SK-N-SH (cell line): ENCODE measurements around the gene MEIS1. TPM values are rescaled to one million over a fixed set of nuclear protein-coding genes. Genes with fewer than 3 reads are reported as not detected.

Experiments used
- CTCF ChIA-PET: fragments of 300-600, 350-600 bp; formaldehyde crosslinking; extraction: SDS; loops from one replicate; lab custom pipeline; 2021; lab: Yijun Ruan, JAX
- POLR2A ChIA-PET: fragments of 350-600 bp; sonication (Branson Sonifier 250); formaldehyde crosslinking; extraction: SDS; loops from one replicate; lab custom pipeline; 2020; ENCODE audit warnings: antibody characterized with exemption, inconsistent platforms; lab: Yijun Ruan, JAX
- DNase-seq: peaks from one replicate; pipeline ENCODE4 v3.0.0; 2012
- H2AFZ ChIP-seq: fragments of 200-600 bp; sonication (generic); 2 replicates; pipeline ENCODE4 v1.8.1; 2016; ENCODE audit warnings: antibody characterized with exemption, mild to moderate bottlenecking, low read depth
- H3F3A ChIP-seq: fragments of 200-600 bp; sonication (generic); replicated peaks from 2 replicates; pipeline ENCODE3; 2016; ENCODE audit warnings: antibody characterized with exemption, mild to moderate bottlenecking; ENCODE audit not compliant: insufficient read depth
- H3K27ac ChIP-seq, 2 experiments: fragments of 200-500 bp in 1 of 2; fragments of 200-600 bp in 1 of 2; sonication (Bioruptor generic) in 1 of 2; sonication (generic), shearing (Covaris generic) in 1 of 2; 2 replicates each; pipeline versions ENCODE4 v1.5.1 to v1.6.1; 2014 to 2016; ENCODE audit warnings: low read depth in 2 of 2, inconsistent platforms in 1 of 2, low read length in 1 of 2, mild to moderate bottlenecking in 1 of 2, mixed read lengths in 1 of 2
- H3K27me3 ChIP-seq: fragments of 200-600 bp; sonication (generic), shearing (Covaris generic); 2 replicates; pipeline ENCODE4 v1.6.1; 2016; ENCODE audit warnings: mixed run types; ENCODE audit not compliant: insufficient read depth
- H3K36me3 ChIP-seq, 2 experiments: fragments of 200-500 bp in 1 of 2; fragments of 200-600 bp in 1 of 2; sonication (Bioruptor generic) in 1 of 2; sonication (generic) in 1 of 2; replicated peaks in 1 of 2; 2 replicates each; pipeline versions ENCODE3 to v1.5.1; 2014 to 2016; ENCODE audit warnings: low read length in 1 of 2, mild to moderate bottlenecking in 1 of 2; ENCODE audit not compliant: insufficient read depth in 2 of 2, control insufficient read depth in 1 of 2
- H3K4me1 ChIP-seq, 2 experiments: fragments of 200-500 bp in 1 of 2; fragments of 200-600 bp in 1 of 2; sonication (Bioruptor generic) in 1 of 2; sonication (generic), shearing (Covaris generic) in 1 of 2; 2 replicates each; pipeline versions ENCODE4 v1.5.1 to v1.6.1; 2014 to 2016; ENCODE audit warnings: low read depth in 1 of 2, low read length in 1 of 2, mixed run types in 1 of 2; ENCODE audit not compliant: insufficient read depth in 2 of 2, control insufficient read depth in 1 of 2
- H3K4me2 ChIP-seq: fragments of 200-600 bp; sonication (generic), shearing (Covaris generic); 2 replicates; pipeline ENCODE4 v1.6.1; 2017; ENCODE audit warnings: mixed run types
- H3K4me3 ChIP-seq, 2 experiments: fragments of 200-500 bp in 1 of 2; fragments of 200-600 bp in 1 of 2; sonication (Bioruptor generic) in 1 of 2; sonication (generic), shearing (Covaris generic) in 1 of 2; 2 replicates each; pipeline versions ENCODE4 v1.5.1 to v1.8.1; 2014 to 2016; ENCODE audit warnings: low read depth in 2 of 2, inconsistent platforms in 1 of 2, low read length in 1 of 2, mild to moderate bottlenecking in 1 of 2, mixed read lengths in 1 of 2, moderate library complexity in 1 of 2
- H3K79me2 ChIP-seq: fragments of 200-600 bp; sonication (generic); 2 replicates; pipeline ENCODE4 v1.8.1; 2017; ENCODE audit warnings: mild to moderate bottlenecking; ENCODE audit not compliant: insufficient read depth
- H3K9ac ChIP-seq: fragments of 200-600 bp; sonication (generic); 2 replicates; pipeline ENCODE4 v1.6.1; 2017; ENCODE audit warnings: mixed run types
- H3K9me2 ChIP-seq: fragments of 200-600 bp; sonication (generic); 2 replicates; pipeline ENCODE4 v1.6.1; 2017; ENCODE audit warnings: mixed run types
- H3K9me3 ChIP-seq: fragments of 200-600 bp; sonication (generic); 2 replicates; pipeline ENCODE4 v1.6.1; 2017; ENCODE audit warnings: mixed run types, mild to moderate bottlenecking, moderate library complexity
- H4K20me1 ChIP-seq: fragments of 200-600 bp; sonication (generic); 2 replicates; pipeline ENCODE4 v1.6.1; 2017; ENCODE audit warnings: mild to moderate bottlenecking, mixed run types; ENCODE audit not compliant: insufficient read depth
- CHD2 ChIP-seq: fragments of 150-350 bp; IDR thresholded peaks from 2 replicates; pipeline ENCODE4 v1.6.1; 2018; ENCODE audit warnings: low read length; ENCODE audit not compliant: partially characterized antibody
- ELF1 ChIP-seq: IDR thresholded peaks from 2 replicates; pipeline ENCODE4 v1.4.0; 2012
- EP300 ChIP-seq, 2 experiments: IDR thresholded peaks; 2 replicates each; pipeline versions ENCODE4 v1.4.0 to v1.6.1; 2012; ENCODE audit warnings: borderline replicate concordance in 1 of 2, low read depth in 1 of 2, low read length in 1 of 2
- EZH2phosphoT487 ChIP-seq: fragments of 200-600 bp; sonication (generic); IDR thresholded peaks from 2 replicates; pipeline ENCODE4 v1.6.1; 2017; ENCODE audit warnings: low read depth, mixed run types, mild to moderate bottlenecking, antibody characterized with exemption, moderate library complexity, borderline replicate concordance
- FOSL2 ChIP-seq: IDR thresholded peaks from 2 replicates; pipeline ENCODE4 v1.4.0; 2012; ENCODE audit warnings: low read depth, mild to moderate bottlenecking, moderate library complexity, borderline replicate concordance
- FOXJ3 ChIP-seq: sonication (generic); formaldehyde crosslinking; IDR thresholded peaks from 2 replicates; pipeline ENCODE4 v1.5.1; 2020; ENCODE audit warnings: mild to moderate bottlenecking, missing genetic modification reagents
- FOXM1 ChIP-seq: IDR thresholded peaks from 2 replicates; pipeline ENCODE4 v1.4.0; 2012; ENCODE audit warnings: low read depth, mild to moderate bottlenecking
- JUND ChIP-seq: IDR thresholded peaks from 2 replicates; pipeline ENCODE4 v1.4.0; 2012
- MAX ChIP-seq: IDR thresholded peaks from 2 replicates; pipeline ENCODE4 v1.4.0; 2012; ENCODE audit warnings: low read depth
- NRF1 ChIP-seq: IDR thresholded peaks from 2 replicates; pipeline ENCODE4 v1.6.1; 2012; ENCODE audit warnings: low read depth, mild to moderate bottlenecking, low read length
- POLR2AphosphoS5 ChIP-seq: IDR thresholded peaks from 2 replicates; pipeline ENCODE4 v1.6.1; 2012; ENCODE audit warnings: low read depth, low read length
- SIN3A ChIP-seq: IDR thresholded peaks from 2 replicates; pipeline ENCODE4 v1.6.1; 2012; ENCODE audit warnings: low read depth, mild to moderate bottlenecking, low read length, moderate library complexity, borderline replicate concordance
- SMC3 ChIP-seq: IDR thresholded peaks from 2 replicates; pipeline ENCODE4 v1.6.1; 2012; ENCODE audit warnings: low read depth, low read length, improper control_type of control experiment
- TAF1 ChIP-seq: IDR thresholded peaks from 2 replicates; pipeline ENCODE4 v1.6.1; 2012; ENCODE audit warnings: low read depth, mild to moderate bottlenecking, low read length, moderate library complexity, borderline replicate concordance
- TEAD4 ChIP-seq: IDR thresholded peaks from 2 replicates; pipeline ENCODE4 v1.4.0; 2012; ENCODE audit warnings: mild to moderate bottlenecking, borderline replicate concordance; ENCODE audit not compliant: insufficient read depth
- USF2 ChIP-seq: fragments of 150-350 bp; IDR thresholded peaks from 2 replicates; pipeline ENCODE4 v1.6.1; 2017; ENCODE audit warnings: antibody characterized with exemption, low read length, low read depth, borderline replicate concordance
- YY1 ChIP-seq: IDR thresholded peaks from 2 replicates; pipeline ENCODE4 v1.4.0; 2012; ENCODE audit warnings: low read depth, mild to moderate bottlenecking
- ZBTB33 ChIP-seq: IDR thresholded peaks from 2 replicates; pipeline ENCODE4 v1.4.0; 2012; ENCODE audit warnings: low read depth, borderline replicate concordance
- WGBS: methylation state at CpG from one replicate; pipeline ENCODE4 v1.1.6; 2017; ENCODE audit warnings: low lambda C conversion rate; 5-methylcytosine and 5-hydroxymethylcytosine counted together
- polyA plus RNA-seq, 3 experiments: library from polyadenylated mRNA; depleted of rRNA; stranded (reverse); fragments of >200 nt; gene quantifications; 2 replicates each; pipeline ENCODE4 v1.2.3, GENCODE V29; 2012
- TF ChIP-seq, protein P1 (sequence below): IDR thresholded peaks from 2 replicates; pipeline ENCODE4 v1.6.1; 2012; ENCODE audit warnings: mild to moderate bottlenecking, low read depth, low read length, moderate library complexity
- TF ChIP-seq, protein P2 (sequence below): IDR thresholded peaks from 2 replicates; pipeline ENCODE4; 2012

MEIS1 gene
- polyA plus RNA-seq, 1 of the 3 experiments (the other 2 are of a cell fraction), result 16.9 TPM

- ChIA-PET CTCF (no interaction called here), POLR2A (no interaction called here)
- Histone ChIP-seq H3K4me1 (peaks cover 7 to 21% of the 10 kb centered on the region in 2 experiments; a peak in 3 of 4 replicates), H3K79me2 (peaks cover 18% of the 10 kb centered on the region), H3F3A (peaks cover 9% of the 10 kb centered on the region), H3K9me3 (no peaks in the 10 kb centered on the region), H2AFZ (no peak overlapping the region), H3K27me3 (no peaks in the 10 kb centered on the region), H3K4me2 (no peak overlapping the region), H4K20me1 (peaks cover 3% of the 10 kb centered on the region; the same call in 1 of the 2 replicates), H3K4me3 (no peak overlapping the region), H3K9ac (no peak overlapping the region), H3K9me2 (no peaks in the 10 kb centered on the region), H3K36me3 (peaks cover 84 to 87% of the 10 kb centered on the region in 2 experiments), H3K27ac (no peak overlapping the region)
- TF ChIP-seq POLR2AphosphoS5, result no peak
- TF ChIP-seq, protein P1, sequence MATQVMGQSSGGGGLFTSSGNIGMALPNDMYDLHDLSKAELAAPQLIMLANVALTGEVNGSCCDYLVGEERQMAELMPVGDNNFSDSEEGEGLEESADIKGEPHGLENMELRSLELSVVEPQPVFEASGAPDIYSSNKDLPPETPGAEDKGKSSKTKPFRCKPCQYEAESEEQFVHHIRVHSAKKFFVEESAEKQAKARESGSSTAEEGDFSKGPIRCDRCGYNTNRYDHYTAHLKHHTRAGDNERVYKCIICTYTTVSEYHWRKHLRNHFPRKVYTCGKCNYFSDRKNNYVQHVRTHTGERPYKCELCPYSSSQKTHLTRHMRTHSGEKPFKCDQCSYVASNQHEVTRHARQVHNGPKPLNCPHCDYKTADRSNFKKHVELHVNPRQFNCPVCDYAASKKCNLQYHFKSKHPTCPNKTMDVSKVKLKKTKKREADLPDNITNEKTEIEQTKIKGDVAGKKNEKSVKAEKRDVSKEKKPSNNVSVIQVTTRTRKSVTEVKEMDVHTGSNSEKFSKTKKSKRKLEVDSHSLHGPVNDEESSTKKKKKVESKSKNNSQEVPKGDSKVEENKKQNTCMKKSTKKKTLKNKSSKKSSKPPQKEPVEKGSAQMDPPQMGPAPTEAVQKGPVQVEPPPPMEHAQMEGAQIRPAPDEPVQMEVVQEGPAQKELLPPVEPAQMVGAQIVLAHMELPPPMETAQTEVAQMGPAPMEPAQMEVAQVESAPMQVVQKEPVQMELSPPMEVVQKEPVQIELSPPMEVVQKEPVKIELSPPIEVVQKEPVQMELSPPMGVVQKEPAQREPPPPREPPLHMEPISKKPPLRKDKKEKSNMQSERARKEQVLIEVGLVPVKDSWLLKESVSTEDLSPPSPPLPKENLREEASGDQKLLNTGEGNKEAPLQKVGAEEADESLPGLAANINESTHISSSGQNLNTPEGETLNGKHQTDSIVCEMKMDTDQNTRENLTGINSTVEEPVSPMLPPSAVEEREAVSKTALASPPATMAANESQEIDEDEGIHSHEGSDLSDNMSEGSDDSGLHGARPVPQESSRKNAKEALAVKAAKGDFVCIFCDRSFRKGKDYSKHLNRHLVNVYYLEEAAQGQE, result no peak
- no peak for TF ChIP-seq FOXM1
- no peak for TF ChIP-seq FOSL2
- TF ChIP-seq, protein P2, sequence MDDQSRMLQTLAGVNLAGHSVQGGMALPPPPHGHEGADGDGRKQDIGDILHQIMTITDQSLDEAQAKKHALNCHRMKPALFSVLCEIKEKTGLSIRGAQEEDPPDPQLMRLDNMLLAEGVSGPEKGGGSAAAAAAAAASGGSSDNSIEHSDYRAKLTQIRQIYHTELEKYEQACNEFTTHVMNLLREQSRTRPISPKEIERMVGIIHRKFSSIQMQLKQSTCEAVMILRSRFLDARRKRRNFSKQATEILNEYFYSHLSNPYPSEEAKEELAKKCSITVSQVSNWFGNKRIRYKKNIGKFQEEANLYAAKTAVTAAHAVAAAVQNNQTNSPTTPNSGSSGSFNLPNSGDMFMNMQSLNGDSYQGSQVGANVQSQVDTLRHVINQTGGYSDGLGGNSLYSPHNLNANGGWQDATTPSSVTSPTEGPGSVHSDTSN, result no peak
- no peak for TF ChIP-seq ELF1
- TF ChIP-seq ZBTB33, result no peak
- TF ChIP-seq SIN3A, result no peak
- TF ChIP-seq SMC3, result no peak
- TF ChIP-seq TEAD4, result no peak
- no peak for TF ChIP-seq EP300 (IDR thresholded peaks at IDR 0.05; ENCODE audit: borderline replicate concordance in 1 of 2, low read depth in 1 of 2, low read length in 1 of 2)
- no peak for TF ChIP-seq FOXJ3 (CRISPR knock-in tag)
- no peak for TF ChIP-seq USF2
- TF ChIP-seq JUND, result no peak
- no peak for TF ChIP-seq MAX
- TF ChIP-seq NRF1, result no peak
- no peak for TF ChIP-seq TAF1
- no peak for TF ChIP-seq EZH2phosphoT487
- no peak for TF ChIP-seq CHD2
- no peak for TF ChIP-seq YY1
- no peak for DNase-seq
- WGBS, result 94% methylated on average over 6 of the region's 6 CpGs
Measured at GRCh38 chr2:66457545-66457944, 22.6 kb downstream of the MEIS1 start.
